ENCODE results near the gene DR1.
"Not testable (repeated sequence)": the region's sequence is repeated elsewhere in the genome, so short reads cannot be mapped to it uniquely, and the experiment has no call there.

Gene DR1

GRCh38 chr1:93386268-93386667 lies 40.6 kb downstream of the DR1 start:
- not testable (repeated sequence) for DNase-seq (ENCODE audit: low read depth in 2 of 2)

GRCh38 chr1:93394514-93394913 lies 48.8 kb downstream of the DR1 start:
- DNase-seq (ENCODE audit: low read depth in 2 of 2) = no peak

- DNase-seq (ENCODE audit: low read depth in 2 of 2) = no peak
Observed at GRCh38 chr1:93395195-93395594, 49.5 kb downstream of the DR1 start.

GRCh38 chr1:93399781-93400180 lies 54.1 kb downstream of the DR1 start:
- no peak for DNase-seq (ENCODE audit: low read depth in 2 of 2)

GRCh38 chr1:93408203-93408602 lies 62.5 kb downstream of the DR1 start:
- no peak for DNase-seq (ENCODE audit: low read depth in 2 of 2)

GRCh38 chr1:93411000-93411399 lies 65.3 kb downstream of the DR1 start:
- DNase-seq (ENCODE audit: low read depth in 2 of 2) = no peak

- DNase-seq (ENCODE audit: low read depth in 2 of 2) = no peak
Observed at GRCh38 chr1:93414749-93415148, 69.0 kb downstream of the DR1 start.

GRCh38 chr1:93415296-93415695 lies 69.6 kb downstream of the DR1 start:
- no peak for DNase-seq (ENCODE audit: low read depth in 2 of 2)

GRCh38 chr1:93416183-93416582 lies 70.5 kb downstream of the DR1 start:
- no peak for DNase-seq (ENCODE audit: low read depth in 2 of 2)

All from stimulated activated CD4-positive, alpha-beta T cell treated with anti-CD3 and anti-CD28 coated beads, Interleukin-12 subunit alpha, Interleukin-12 subunit beta, amount 100 ng/mL, for 24 hours (primary cell).